Measurements from ENCODE around the gene NAGK. TPM values are rescaled to one million over a fixed set of nuclear protein-coding genes. Genes with fewer than 3 reads are reported as not detected.

The NAGK gene
- total and polyA plus RNA-seq, 4 donors, result 21.8 to 41.0 (median 27.1) TPM

GRCh38 chr2:71069376-71069775 lies 928 bp downstream of the NAGK start:
- WGBS, result 53% methylated on average over 5 of the region's 5 CpGs
- DNase-seq (ENCODE audit: low spot score), result no peak
- peaks cover 0 to 29% (median 15%) of the 10 kb centered on the region in 4 donors for H3K4me1 ChIP-seq (ENCODE audit: control insufficient read depth in 4 of 4, insufficient read depth in 4 of 4, low read length in 3 of 4)
- peak overlapping the region in 1 of 2 donors; percentile 65 for H3K9ac ChIP-seq (ENCODE audit: low read depth in 1 of 2, low read length in 2 of 2)
- peak overlapping the region in 1 of 2 donors; percentile 92 for H3K27ac ChIP-seq (ENCODE audit: low read depth in 1 of 2, low read length in 2 of 2)
- no peaks in the 10 kb centered on the region for H3K9me3 ChIP-seq (ENCODE audit: control insufficient read depth in 4 of 4, low read length in 3 of 4)
- no peaks in the 10 kb centered on the region for H3K27me3 ChIP-seq (ENCODE audit: control insufficient read depth in 4 of 4, insufficient read depth in 4 of 4, low read length in 3 of 4)
- no peak for TF ChIP-seq RAD21 (IDR thresholded peaks at IDR 0.05)
- TF ChIP-seq NR2F2 (IDR thresholded peaks at IDR 0.05), result no peak
- TF ChIP-seq SP1 (IDR thresholded peaks at IDR 0.05), result no peak
- TF ChIP-seq, protein P1, sequence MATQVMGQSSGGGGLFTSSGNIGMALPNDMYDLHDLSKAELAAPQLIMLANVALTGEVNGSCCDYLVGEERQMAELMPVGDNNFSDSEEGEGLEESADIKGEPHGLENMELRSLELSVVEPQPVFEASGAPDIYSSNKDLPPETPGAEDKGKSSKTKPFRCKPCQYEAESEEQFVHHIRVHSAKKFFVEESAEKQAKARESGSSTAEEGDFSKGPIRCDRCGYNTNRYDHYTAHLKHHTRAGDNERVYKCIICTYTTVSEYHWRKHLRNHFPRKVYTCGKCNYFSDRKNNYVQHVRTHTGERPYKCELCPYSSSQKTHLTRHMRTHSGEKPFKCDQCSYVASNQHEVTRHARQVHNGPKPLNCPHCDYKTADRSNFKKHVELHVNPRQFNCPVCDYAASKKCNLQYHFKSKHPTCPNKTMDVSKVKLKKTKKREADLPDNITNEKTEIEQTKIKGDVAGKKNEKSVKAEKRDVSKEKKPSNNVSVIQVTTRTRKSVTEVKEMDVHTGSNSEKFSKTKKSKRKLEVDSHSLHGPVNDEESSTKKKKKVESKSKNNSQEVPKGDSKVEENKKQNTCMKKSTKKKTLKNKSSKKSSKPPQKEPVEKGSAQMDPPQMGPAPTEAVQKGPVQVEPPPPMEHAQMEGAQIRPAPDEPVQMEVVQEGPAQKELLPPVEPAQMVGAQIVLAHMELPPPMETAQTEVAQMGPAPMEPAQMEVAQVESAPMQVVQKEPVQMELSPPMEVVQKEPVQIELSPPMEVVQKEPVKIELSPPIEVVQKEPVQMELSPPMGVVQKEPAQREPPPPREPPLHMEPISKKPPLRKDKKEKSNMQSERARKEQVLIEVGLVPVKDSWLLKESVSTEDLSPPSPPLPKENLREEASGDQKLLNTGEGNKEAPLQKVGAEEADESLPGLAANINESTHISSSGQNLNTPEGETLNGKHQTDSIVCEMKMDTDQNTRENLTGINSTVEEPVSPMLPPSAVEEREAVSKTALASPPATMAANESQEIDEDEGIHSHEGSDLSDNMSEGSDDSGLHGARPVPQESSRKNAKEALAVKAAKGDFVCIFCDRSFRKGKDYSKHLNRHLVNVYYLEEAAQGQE (IDR thresholded peaks at IDR 0.05), result no peak
- TF ChIP-seq GABPA (IDR thresholded peaks at IDR 0.05 in 1 of 2, conservative IDR thresholded peaks at IDR 0.05 in 1 of 2), result no peak
- H3K36me3 ChIP-seq (ENCODE audit: control insufficient read depth in 4 of 4, insufficient read depth in 3 of 4, low read depth in 1 of 4, low read length in 3 of 4), result peaks cover 0 to 17% (median 11%) of the 10 kb centered on the region in 4 donors
- peak overlapping the region; percentile 68 to 90 (median 83) for H3K4me3 ChIP-seq (ENCODE audit: low read depth in 1 of 3, low read length in 3 of 3)

DNA sequence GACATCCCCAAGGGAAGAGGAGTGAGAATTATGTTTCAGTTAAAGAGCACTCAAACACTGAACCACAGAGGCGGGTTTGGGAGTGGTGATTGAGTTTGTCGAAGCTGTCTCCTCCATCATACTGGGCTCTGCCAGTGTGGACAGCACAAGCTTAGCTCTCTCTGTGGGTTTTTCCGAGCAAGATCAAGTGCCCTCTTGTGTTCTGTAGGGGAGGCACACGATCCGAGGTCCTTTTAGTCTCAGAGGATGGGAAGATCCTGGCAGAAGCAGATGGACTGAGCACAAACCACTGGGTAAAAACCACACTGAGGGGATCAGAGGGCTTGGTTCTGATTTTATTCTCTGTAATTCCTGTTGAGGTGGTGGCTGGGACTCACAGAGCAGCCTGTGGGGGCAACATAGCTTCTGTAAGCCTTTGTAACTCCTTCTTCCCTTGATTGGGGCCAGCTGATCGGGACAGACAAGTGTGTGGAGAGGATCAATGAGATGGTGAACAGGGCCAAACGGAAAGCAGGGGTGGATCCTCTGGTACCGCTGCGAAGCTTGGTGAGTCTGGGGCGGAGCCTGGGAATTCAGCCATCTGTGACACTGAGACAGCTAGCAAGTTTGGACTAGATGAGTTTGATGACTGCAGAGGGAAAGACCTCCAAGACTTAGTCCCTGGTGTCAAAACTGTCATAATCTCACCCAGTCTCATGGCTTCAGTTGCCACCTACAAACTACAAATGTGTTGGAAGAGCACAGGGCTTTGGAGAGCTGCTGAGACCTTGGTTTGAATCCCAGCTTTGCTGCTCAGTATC lies 2.0 kb downstream of the NAGK start:
- WGBS, result 79% methylated on average over 10 of the region's 10 CpGs
- TF ChIP-seq RAD21 (IDR thresholded peaks at IDR 0.05) (peak in 1 of 2 donors; percentile 30), YY1 (IDR thresholded peaks at IDR 0.05) (no peak)
- Histone ChIP-seq H3K9ac (ENCODE audit: low read depth in 1 of 2, low read length in 2 of 2) (no peak overlapping the region), H3K4me1 (ENCODE audit: control insufficient read depth in 4 of 4, insufficient read depth in 4 of 4, low read length in 3 of 4) (peaks cover 0 to 29% (median 15%) of the 10 kb centered on the region in 4 donors), H3K36me3 (ENCODE audit: control insufficient read depth in 4 of 4, insufficient read depth in 3 of 4, low read depth in 1 of 4, low read length in 3 of 4) (peaks cover 0 to 21% (median 13%) of the 10 kb centered on the region in 4 donors), H3K27me3 (ENCODE audit: control insufficient read depth in 4 of 4, insufficient read depth in 4 of 4, low read length in 3 of 4) (no peaks in the 10 kb centered on the region), H3K9me3 (ENCODE audit: control insufficient read depth in 4 of 4, low read length in 3 of 4) (no peaks in the 10 kb centered on the region), H3K4me3 (ENCODE audit: low read depth in 1 of 3, low read length in 3 of 3) (no peak overlapping the region), H3K27ac (ENCODE audit: low read depth in 1 of 2, low read length in 2 of 2) (no peak overlapping the region)
- no peak for DNase-seq (ENCODE audit: low spot score)

- peaks cover 0 to 29% (median 15%) of the 10 kb centered on the region in 4 donors for H3K4me1 ChIP-seq (ENCODE audit: control insufficient read depth in 4 of 4, insufficient read depth in 4 of 4, low read length in 3 of 4)
- H3K9me3 ChIP-seq (ENCODE audit: control insufficient read depth in 4 of 4, low read length in 3 of 4), result no peaks in the 10 kb centered on the region
- no peak overlapping the region for H3K4me3 ChIP-seq (ENCODE audit: low read depth in 1 of 3, low read length in 3 of 3)
- 77% methylated on average over 14 of the region's 14 CpGs for WGBS
- H3K27ac ChIP-seq (ENCODE audit: low read depth in 1 of 2, low read length in 2 of 2), result peak overlapping the region; percentile 40 to 52
- no peak overlapping the region for H3K9ac ChIP-seq (ENCODE audit: low read depth in 1 of 2, low read length in 2 of 2)
- peaks cover 0 to 26% (median 23%) of the 10 kb centered on the region in 4 donors for H3K36me3 ChIP-seq (ENCODE audit: control insufficient read depth in 4 of 4, insufficient read depth in 3 of 4, low read depth in 1 of 4, low read length in 3 of 4)
- H3K27me3 ChIP-seq (ENCODE audit: control insufficient read depth in 4 of 4, insufficient read depth in 4 of 4, low read length in 3 of 4), result no peaks in the 10 kb centered on the region
- no peak for DNase-seq (ENCODE audit: low spot score)
- TF ChIP-seq ATF3 (IDR thresholded peaks at IDR 0.05), result no peak
- TF ChIP-seq JUND (IDR thresholded peaks at IDR 0.05), result no peak
- TF ChIP-seq, protein P1 (IDR thresholded peaks at IDR 0.05), result no peak
- no peak for TF ChIP-seq TAF1 (conservative IDR thresholded peaks at IDR 0.05)
- no peak for TF ChIP-seq NR2F2 (IDR thresholded peaks at IDR 0.05)
- no peak for TF ChIP-seq GABPA (IDR thresholded peaks at IDR 0.05 in 1 of 2, conservative IDR thresholded peaks at IDR 0.05 in 1 of 2)
- no peak for TF ChIP-seq YY1 (IDR thresholded peaks at IDR 0.05)
- TF ChIP-seq FOXA1 (IDR thresholded peaks at IDR 0.05), result no peak
- no peak for TF ChIP-seq HNF4G (IDR thresholded peaks at IDR 0.05)
- TF ChIP-seq RXRA (IDR thresholded peaks at IDR 0.05), result no peak
- no peak for TF ChIP-seq HNF4A (conservative IDR thresholded peaks at IDR 0.05)
- TF ChIP-seq CTCF (IDR thresholded peaks at IDR 0.05; ENCODE audit: low read depth, low read length, missing input control), result no peak
- TF ChIP-seq FOXA2 (IDR thresholded peaks at IDR 0.05), result no peak
- TF ChIP-seq, protein P2, sequence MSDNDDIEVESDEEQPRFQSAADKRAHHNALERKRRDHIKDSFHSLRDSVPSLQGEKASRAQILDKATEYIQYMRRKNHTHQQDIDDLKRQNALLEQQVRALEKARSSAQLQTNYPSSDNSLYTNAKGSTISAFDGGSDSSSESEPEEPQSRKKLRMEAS (IDR thresholded peaks at IDR 0.05), result no peak
- no peak for TF ChIP-seq RAD21 (IDR thresholded peaks at IDR 0.05)
Measured at GRCh38 chr2:71071681-71072398, 3.4 kb downstream of the NAGK start.
